Loucy (cell line): ENCODE measurements around the gene CFC1B.
"Not testable (repeated sequence)": the region's sequence is repeated elsewhere in the genome, so short reads cannot be mapped to it uniquely, and the experiment has no call there.

ENCODE experiments used
- CTCF ChIP-seq: fragments of 200-600 bp; sonication (generic); conservative IDR thresholded peaks from 2 replicates; pipeline ENCODE4 v1.5.1; 2014; ENCODE audit warnings: mild to moderate bottlenecking, antibody characterized with exemption, low read length
- EZH2phosphoT487 ChIP-seq: fragments of 200-600 bp; IDR thresholded peaks from 2 replicates; pipeline ENCODE4 v1.6.1; 2018; ENCODE audit warnings: antibody characterized with exemption, mild to moderate bottlenecking, moderate library complexity, borderline replicate concordance

DNA sequence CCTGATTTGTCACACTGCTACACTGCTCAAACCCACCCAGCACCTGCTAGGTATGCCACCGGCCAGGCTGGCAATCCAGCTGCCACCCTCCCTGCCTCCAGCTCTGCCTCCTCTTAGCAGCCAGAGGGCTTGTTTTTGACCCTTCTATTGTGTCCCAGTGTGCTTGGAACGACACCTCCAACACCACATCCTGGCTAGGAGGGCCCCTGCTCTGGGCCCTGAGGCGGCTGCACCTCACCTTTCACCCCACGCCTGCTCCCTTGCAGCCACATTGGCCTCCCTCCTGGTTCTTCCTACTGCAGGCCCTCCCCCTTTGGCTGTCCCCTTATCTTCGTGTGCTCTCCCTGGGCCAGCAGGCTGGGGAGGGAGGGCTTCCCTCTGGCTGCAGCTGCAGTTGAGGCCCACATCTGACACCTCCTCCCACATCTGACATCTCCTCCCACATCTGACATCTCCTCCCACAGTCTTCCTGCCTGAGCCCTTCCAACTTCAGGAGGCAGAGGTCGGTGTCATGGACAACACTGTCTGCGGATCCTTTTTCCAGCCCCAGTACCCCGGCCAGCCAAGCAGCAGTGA lies 55.3 kb downstream of the CFC1B start:
- TF ChIP-seq CTCF, EZH2phosphoT487: not testable (repeated sequence)
